Neuronal stem cell (in vitro differentiated cells): Measurements from ENCODE around the gene KRT6B.

ENCODE experiments used
- DNase-seq: peaks from one replicate; pipeline ENCODE4 v3.0.0-alpha.2; 2013; ENCODE audit warnings: low spot score
- H2AFZ ChIP-seq: one replicate; pipeline ENCODE4 v1.6.1; 2013; ENCODE audit warnings: mild to moderate bottlenecking, low read length, inconsistent platforms
- H2AK5ac ChIP-seq: 2 replicates; pipeline ENCODE4 v1.6.1; 2013; ENCODE audit warnings: low read depth, mild to moderate bottlenecking, inconsistent platforms, low read length, moderate library complexity, mixed read lengths
- H2BK120ac ChIP-seq: 2 replicates; pipeline ENCODE4 v1.6.1; 2013; ENCODE audit warnings: low read depth, mild to moderate bottlenecking, inconsistent platforms, low read length, moderate library complexity, mixed read lengths
- H2BK12ac ChIP-seq: one replicate; pipeline ENCODE4 v1.6.1; 2013; ENCODE audit warnings: low read length, inconsistent platforms
- H2BK15ac ChIP-seq: 2 replicates; pipeline ENCODE4 v1.6.1; 2013; ENCODE audit warnings: mild to moderate bottlenecking, low read length, inconsistent platforms, mixed read lengths
- H2BK5ac ChIP-seq: one replicate; pipeline ENCODE4 v1.6.1; 2013; ENCODE audit warnings: inconsistent platforms, mild to moderate bottlenecking, low read length, moderate library complexity
- H3K14ac ChIP-seq: one replicate; pipeline ENCODE4 v1.6.1; 2013; ENCODE audit warnings: low read length, inconsistent platforms
- H3K18ac ChIP-seq: 2 replicates; pipeline ENCODE4 v1.6.1; 2013; ENCODE audit warnings: low read length, inconsistent platforms
- H3K23ac ChIP-seq: 2 replicates; pipeline ENCODE4 v1.6.1; 2013; ENCODE audit warnings: low read depth, mild to moderate bottlenecking, mixed read lengths, low read length, inconsistent platforms; ENCODE audit not compliant: poor library complexity
- H3K27ac ChIP-seq: replicated peaks from 3 replicates; pipeline ENCODE4 v1.5.1; 2013; ENCODE audit warnings: low read length, inconsistent platforms
- H3K27me3 ChIP-seq, 3 experiments: 2 replicates each; pipeline ENCODE4 v1.6.1; 2013; ENCODE audit warnings: low read length in 3 of 3, mild to moderate bottlenecking in 2 of 3, inconsistent platforms in 1 of 3, low read depth in 1 of 3, mixed read lengths in 1 of 3, moderate library complexity in 1 of 3; ENCODE audit not compliant: control insufficient read depth in 3 of 3, insufficient read depth in 3 of 3
- H3K36me3 ChIP-seq, 2 donors: replicated peaks in 1 of 2; 2 replicates each; pipeline ENCODE4 v1.6.1; 2013; ENCODE audit warnings: low read length in 2 of 2; ENCODE audit not compliant: control insufficient read depth in 2 of 2, insufficient read depth in 2 of 2
- H3K4ac ChIP-seq: 2 replicates; pipeline ENCODE4 v1.6.1; 2013; ENCODE audit warnings: inconsistent platforms, mild to moderate bottlenecking, low read length, moderate library complexity
- H3K4me1 ChIP-seq, 2 donors: 1 replicate in 1 of 2; 2 replicates in 1 of 2; pipeline ENCODE4 v1.6.1; 2013; ENCODE audit warnings: low read length in 2 of 2, low read depth in 1 of 2; ENCODE audit not compliant: control insufficient read depth in 2 of 2, insufficient read depth in 1 of 2
- H3K4me2 ChIP-seq: one replicate; pipeline ENCODE4 v1.6.1; 2013; ENCODE audit warnings: mild to moderate bottlenecking, low read length, inconsistent platforms; ENCODE audit not compliant: insufficient read depth, poor library complexity, severe bottlenecking
- H3K4me3 ChIP-seq, 2 donors: 2 replicates each; pipeline ENCODE4 v1.5.1; 2013; ENCODE audit warnings: low read length in 2 of 2, mild to moderate bottlenecking in 2 of 2, inconsistent platforms in 1 of 2, moderate library complexity in 1 of 2
- H3K79me1 ChIP-seq: one replicate; pipeline ENCODE4 v1.6.1; 2013; ENCODE audit warnings: low read depth, mild to moderate bottlenecking, inconsistent platforms, low read length, moderate library complexity
- H3K9ac ChIP-seq: one replicate; pipeline ENCODE4 v1.6.1; 2013; ENCODE audit warnings: mild to moderate bottlenecking, low read depth, low read length, inconsistent platforms; ENCODE audit not compliant: poor library complexity
- H3K9me3 ChIP-seq, 2 donors: replicated peaks in 1 of 2; 2 replicates each; pipeline versions ENCODE3 to v1.6.1; 2013; ENCODE audit warnings: low read length in 2 of 2, mild to moderate bottlenecking in 2 of 2, inconsistent platforms in 1 of 2, low read depth in 1 of 2, mixed read lengths in 1 of 2, moderate library complexity in 1 of 2; ENCODE audit not compliant: control insufficient read depth in 2 of 2, insufficient read depth in 1 of 2
- H4K8ac ChIP-seq: one replicate; pipeline ENCODE4 v1.6.1; 2013; ENCODE audit warnings: low read depth, mild to moderate bottlenecking, inconsistent platforms, low read length, moderate library complexity
- H4K91ac ChIP-seq: one replicate; pipeline ENCODE4 v1.6.1; 2013; ENCODE audit warnings: low read length, low read depth, mild to moderate bottlenecking, inconsistent platforms; ENCODE audit not compliant: poor library complexity
- WGBS, 2 donors: extraction: QIAGEN DNeasy Blood & Tissue Kit; methylation state at CpG; one replicate each; pipeline ENCODE4 v1.1.7; 2013; ENCODE audit warnings: missing lambda C conversion rate in 2 of 2, mixed read lengths in 1 of 2; ENCODE audit not compliant: insufficient read length in 2 of 2, insufficient replicate concordance in 1 of 2; ENCODE audit errors: extremely low coverage in 2 of 2; 5-methylcytosine and 5-hydroxymethylcytosine counted together

The KRT6B gene

DNA sequence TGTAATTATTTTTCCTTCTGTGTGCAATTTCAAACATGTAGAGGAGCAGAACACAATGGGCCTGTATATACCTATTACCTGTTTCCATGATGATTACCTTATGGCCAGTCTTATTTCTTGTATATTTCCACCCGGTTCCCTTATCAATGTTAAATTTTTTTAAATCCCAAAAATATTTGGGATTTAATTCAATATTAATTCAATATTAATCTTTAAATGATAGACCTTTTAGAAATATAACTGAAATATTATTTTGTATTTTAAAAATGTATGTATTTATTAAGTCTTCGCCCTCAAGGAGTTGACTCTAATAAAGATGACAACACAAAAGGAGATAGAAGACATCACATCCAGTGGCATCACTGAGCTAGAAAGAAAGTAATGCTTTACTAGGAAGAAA lies 22.3 kb upstream of the KRT6B start:
- no peaks in the 10 kb centered on the region for H3K36me3 ChIP-seq
- no peak overlapping the region for H3K27ac ChIP-seq
- H4K8ac ChIP-seq = no peak overlapping the region
- no peak overlapping the region for H3K9ac ChIP-seq
- H3K27me3 ChIP-seq = no peaks in the 10 kb centered on the region
- no peaks in the 10 kb centered on the region for H3K9me3 ChIP-seq
- no peak overlapping the region for H3K23ac ChIP-seq
- no peak for DNase-seq
- WGBS, 2 donors = no CpG with 5 or more reads among the region's 2 CpGs
- H3K18ac ChIP-seq = no peak overlapping the region
- H2BK12ac ChIP-seq = no peak overlapping the region
- H2AFZ ChIP-seq = no peak overlapping the region
- H2AK5ac ChIP-seq = no peak overlapping the region
- H2BK15ac ChIP-seq = no peak overlapping the region
- H3K4ac ChIP-seq = no peak overlapping the region
- no peak overlapping the region for H4K91ac ChIP-seq
- no peak overlapping the region for H3K4me3 ChIP-seq
- no peaks in the 10 kb centered on the region for H3K79me1 ChIP-seq
- no peak overlapping the region for H2BK5ac ChIP-seq
- no peak overlapping the region for H2BK120ac ChIP-seq
- no peak overlapping the region for H3K14ac ChIP-seq
- no peaks in the 10 kb centered on the region for H3K4me1 ChIP-seq
- no peak overlapping the region for H3K4me2 ChIP-seq

DNA sequence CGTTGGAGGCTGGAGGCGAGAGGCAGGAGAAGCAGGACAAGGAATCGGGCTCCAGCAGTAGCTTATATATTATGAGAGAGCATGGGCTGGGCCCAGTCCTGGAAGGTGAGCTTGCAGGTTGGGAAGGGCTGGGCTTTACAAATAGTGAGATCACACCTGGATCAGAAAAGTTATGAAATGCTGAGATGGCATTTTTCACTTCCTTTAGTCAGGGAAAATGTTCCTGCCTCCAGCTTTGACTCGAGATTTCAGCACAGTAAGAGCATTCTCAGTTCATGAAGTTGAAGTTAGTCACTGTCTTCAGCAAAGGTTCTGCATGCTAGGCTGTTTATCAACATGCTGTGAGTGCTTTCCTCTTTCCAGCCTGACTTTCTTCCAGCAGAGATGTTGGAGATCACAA lies 21.8 kb upstream of the KRT6B start, which contains the start of gene KRT6C:
Gene KRT6C (minus strand): TSS at position 38 of the 400 bp plus-strand sequence. CDS start 68 bp downstream, outside the sequence.
- no CpG with 5 or more reads among the region's 4 CpGs for WGBS, 2 donors
- H3K36me3 ChIP-seq = no peaks in the 10 kb centered on the region
- no peak within 1 kb of the TSS for H3K4me2 ChIP-seq
- H4K91ac ChIP-seq = no peak within 1 kb of the TSS
- H2BK15ac ChIP-seq = no peak within 1 kb of the TSS
- no peak within 1 kb of the TSS for H2AFZ ChIP-seq
- no peak for DNase-seq
- no peaks in the 10 kb centered on the region for H3K27me3 ChIP-seq
- H4K8ac ChIP-seq = no peak within 1 kb of the TSS
- H3K9ac ChIP-seq = no peak within 1 kb of the TSS
- no peaks in the 10 kb centered on the region for H3K4me1 ChIP-seq
- no peaks in the 10 kb centered on the region for H3K79me1 ChIP-seq
- H3K23ac ChIP-seq = no peak within 1 kb of the TSS
- H2BK5ac ChIP-seq = no peak within 1 kb of the TSS
- no peaks in the 10 kb centered on the region for H3K9me3 ChIP-seq
- H2BK12ac ChIP-seq = no peak within 1 kb of the TSS
- H2BK120ac ChIP-seq = no peak within 1 kb of the TSS
- no peak within 1 kb of the TSS for H3K14ac ChIP-seq
- H3K4me3 ChIP-seq = no peak within 1 kb of the TSS
- no peak within 1 kb of the TSS for H3K27ac ChIP-seq
- no peak within 1 kb of the TSS for H3K4ac ChIP-seq
- no peak within 1 kb of the TSS for H3K18ac ChIP-seq
- no peak within 1 kb of the TSS for H2AK5ac ChIP-seq

DNA sequence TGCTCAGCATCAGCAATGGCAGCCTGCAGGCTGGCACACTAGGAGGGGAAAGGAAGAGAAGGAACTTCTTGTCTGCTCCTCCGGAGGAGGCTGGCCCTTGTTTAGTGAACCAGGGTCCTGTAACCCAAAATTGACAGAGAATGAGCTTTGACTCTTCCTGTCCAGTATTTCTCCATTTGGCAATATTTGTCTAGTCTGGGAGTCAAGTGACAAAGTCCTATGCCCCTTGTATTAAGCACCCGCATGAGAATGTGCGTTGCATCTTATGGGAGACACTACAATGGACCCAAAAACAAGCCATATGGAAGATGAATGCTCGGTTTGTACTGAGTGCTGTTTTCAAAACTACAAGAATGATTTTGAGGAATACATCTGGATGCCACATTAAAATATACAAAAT lies 17.9 kb upstream of the KRT6B start:
- H2AK5ac ChIP-seq = no peak overlapping the region
- no peak overlapping the region for H3K4me3 ChIP-seq
- no peak overlapping the region for H4K91ac ChIP-seq
- H3K9me3 ChIP-seq = no peaks in the 10 kb centered on the region
- no peak overlapping the region for H2BK120ac ChIP-seq
- H3K23ac ChIP-seq = no peak overlapping the region
- no peak overlapping the region for H3K9ac ChIP-seq
- peak overlapping the region; percentile 11 for H3K4me2 ChIP-seq
- H4K8ac ChIP-seq = no peak overlapping the region
- no peak overlapping the region for H3K18ac ChIP-seq
- no peak for DNase-seq
- no peak overlapping the region for H3K4ac ChIP-seq
- WGBS, 2 donors = no CpG with 5 or more reads among the region's 4 CpGs
- no peak overlapping the region for H2AFZ ChIP-seq
- no peak overlapping the region for H3K27ac ChIP-seq
- no peaks in the 10 kb centered on the region for H3K4me1 ChIP-seq
- H3K36me3 ChIP-seq = no peaks in the 10 kb centered on the region
- H3K79me1 ChIP-seq = no peaks in the 10 kb centered on the region
- no peak overlapping the region for H2BK15ac ChIP-seq
- no peaks in the 10 kb centered on the region for H3K27me3 ChIP-seq
- no peak overlapping the region for H3K14ac ChIP-seq
- no peak overlapping the region for H2BK12ac ChIP-seq
- H2BK5ac ChIP-seq = no peak overlapping the region

- Histone ChIP-seq H3K27me3 (no peaks in the 10 kb centered on the region), H4K8ac (no peak overlapping the region), H3K9me3 (no peaks in the 10 kb centered on the region), H4K91ac (no peak overlapping the region), H3K4me2 (no peak overlapping the region), H2BK12ac (no peak overlapping the region), H3K79me1 (no peaks in the 10 kb centered on the region), H3K9ac (no peak overlapping the region), H3K36me3 (no peaks in the 10 kb centered on the region), H3K18ac (no peak overlapping the region), H3K4ac (no peak overlapping the region), H2BK120ac (no peak overlapping the region), H2AFZ (no peak overlapping the region), H2BK15ac (no peak overlapping the region), H3K4me3 (no peak overlapping the region), H3K4me1 (no peaks in the 10 kb centered on the region), H2BK5ac (no peak overlapping the region), H2AK5ac (no peak overlapping the region), H3K27ac (no peak overlapping the region), H3K23ac (no peak overlapping the region), H3K14ac (no peak overlapping the region)
- WGBS, 2 donors = no CpG with 5 or more reads among the region's 2 CpGs
- no peak for DNase-seq
These were observed 13.0 kb upstream of the KRT6B start for GRCh38 chr12:52464897-52465296.
